H1 (cell line): ENCODE measurements around the gene PLEK. TPM values are rescaled to one million over a fixed set of nuclear protein-coding genes. Genes with fewer than 3 reads are reported as not detected.

ENCODE experiments used
- EGR1 ChIP-seq: IDR thresholded peaks from 2 replicates; pipeline ENCODE4 v1.6.1; 2011; ENCODE audit warnings: low read depth, low read length, borderline replicate concordance
- EP300 ChIP-seq, 2 experiments: IDR thresholded peaks; 1 replicate in 1 of 2; 2 replicates in 1 of 2; pipeline ENCODE4 v1.6.1; 2011 to 2012; ENCODE audit warnings: low read depth in 2 of 2, low read length in 2 of 2, mild to moderate bottlenecking in 2 of 2, borderline replicate concordance in 1 of 2, inconsistent platforms in 1 of 2, moderate library complexity in 1 of 2
- PHF8 ChIP-seq: fragments of 200-600 bp; sonication (generic); conservative IDR thresholded peaks from 2 replicates; pipeline ENCODE4 v1.7.1; 2012; ENCODE audit warnings: low read depth, mild to moderate bottlenecking, inconsistent platforms, low read length, moderate library complexity
- POLR2A ChIP-seq, 2 experiments: IDR thresholded peaks; 1 replicate in 1 of 2; 2 replicates in 1 of 2; pipeline ENCODE4 v1.6.1; 2011; ENCODE audit warnings: low read depth in 2 of 2, low read length in 2 of 2, mild to moderate bottlenecking in 2 of 2; ENCODE audit errors: control extremely low read depth in 1 of 2
- SRF ChIP-seq: IDR thresholded peaks from 2 replicates; pipeline ENCODE4 v1.6.1; 2011; ENCODE audit warnings: mild to moderate bottlenecking, low read depth, low read length, moderate library complexity
- polyA plus RNA-seq, 7 experiments: library from polyadenylated mRNA; depleted of rRNA in 3 of 7; stranded (reverse) in 5 of 7; unstranded in 2 of 7; fragments of >200 nt in 5 of 7; fragments of 200-250 nt in 2 of 7; gene quantifications; 1 replicate in 5 of 7; 2 replicates in 1 of 7; 4 replicates in 1 of 7; pipeline versions ENCODE4 v1.2.1 to v1.2.3, GENCODE V29; 2011 to 2013; ENCODE audit warnings: missing spikeins in 2 of 7, mixed read lengths in 2 of 7
- total RNA-seq: library from RNA; stranded (reverse); fragmentation: NEBNext Ultra II Directional; extraction: Animal tissue kit (Norgen Biotek cat#: 25700); gene quantifications from 2 replicates; pipeline ENCODE4 v1.2.1, GENCODE V29; 2021
- TF ChIP-seq, protein P1 (sequence below): fragments of 300-600 bp; sonication (generic); IDR thresholded peaks from 2 replicates; pipeline ENCODE4 v1.7.1; 2012; ENCODE audit warnings: low read length, moderate library complexity, mild to moderate bottlenecking, inconsistent platforms; ENCODE audit not compliant: insufficient replicate concordance

PLEK gene
- total and polyA plus RNA-seq, 2 of the 8 experiments (the other 6 are each of a cell fraction or from before 2014, with no cell fraction given): not detected

DNA sequence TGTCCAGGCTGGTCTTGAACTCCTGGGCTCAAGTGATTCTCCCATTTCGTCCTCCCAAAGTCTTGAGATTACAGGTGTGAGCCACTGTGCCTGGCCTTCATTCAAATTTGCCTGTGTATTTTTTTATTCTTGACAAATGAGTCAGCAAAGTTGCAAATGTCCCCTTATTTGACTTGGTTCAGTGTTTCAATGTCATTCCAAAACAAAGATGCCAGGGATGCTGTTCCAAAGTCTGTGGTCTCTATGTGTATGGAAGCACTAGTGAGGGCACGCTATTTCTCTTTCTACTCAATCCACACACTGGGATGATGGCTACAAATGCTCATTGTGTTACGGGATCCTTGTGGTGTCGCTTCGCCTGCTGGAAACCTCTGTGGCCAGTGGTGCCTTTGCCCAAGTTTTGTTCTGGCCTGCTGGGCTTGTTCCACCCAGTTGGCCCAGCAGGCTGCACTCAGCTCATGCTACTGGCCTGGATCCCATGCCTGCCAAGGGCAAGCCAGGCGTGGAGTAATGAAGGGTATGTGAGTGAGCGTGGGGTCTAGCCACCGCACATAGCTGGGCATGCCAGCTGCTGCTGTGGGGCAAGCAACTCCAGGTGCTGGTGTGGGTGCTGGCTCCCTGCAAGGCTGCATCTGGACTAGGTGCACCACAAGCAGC is 66.4 kb downstream of the PLEK start (continued):
- TF ChIP-seq, protein P1, sequence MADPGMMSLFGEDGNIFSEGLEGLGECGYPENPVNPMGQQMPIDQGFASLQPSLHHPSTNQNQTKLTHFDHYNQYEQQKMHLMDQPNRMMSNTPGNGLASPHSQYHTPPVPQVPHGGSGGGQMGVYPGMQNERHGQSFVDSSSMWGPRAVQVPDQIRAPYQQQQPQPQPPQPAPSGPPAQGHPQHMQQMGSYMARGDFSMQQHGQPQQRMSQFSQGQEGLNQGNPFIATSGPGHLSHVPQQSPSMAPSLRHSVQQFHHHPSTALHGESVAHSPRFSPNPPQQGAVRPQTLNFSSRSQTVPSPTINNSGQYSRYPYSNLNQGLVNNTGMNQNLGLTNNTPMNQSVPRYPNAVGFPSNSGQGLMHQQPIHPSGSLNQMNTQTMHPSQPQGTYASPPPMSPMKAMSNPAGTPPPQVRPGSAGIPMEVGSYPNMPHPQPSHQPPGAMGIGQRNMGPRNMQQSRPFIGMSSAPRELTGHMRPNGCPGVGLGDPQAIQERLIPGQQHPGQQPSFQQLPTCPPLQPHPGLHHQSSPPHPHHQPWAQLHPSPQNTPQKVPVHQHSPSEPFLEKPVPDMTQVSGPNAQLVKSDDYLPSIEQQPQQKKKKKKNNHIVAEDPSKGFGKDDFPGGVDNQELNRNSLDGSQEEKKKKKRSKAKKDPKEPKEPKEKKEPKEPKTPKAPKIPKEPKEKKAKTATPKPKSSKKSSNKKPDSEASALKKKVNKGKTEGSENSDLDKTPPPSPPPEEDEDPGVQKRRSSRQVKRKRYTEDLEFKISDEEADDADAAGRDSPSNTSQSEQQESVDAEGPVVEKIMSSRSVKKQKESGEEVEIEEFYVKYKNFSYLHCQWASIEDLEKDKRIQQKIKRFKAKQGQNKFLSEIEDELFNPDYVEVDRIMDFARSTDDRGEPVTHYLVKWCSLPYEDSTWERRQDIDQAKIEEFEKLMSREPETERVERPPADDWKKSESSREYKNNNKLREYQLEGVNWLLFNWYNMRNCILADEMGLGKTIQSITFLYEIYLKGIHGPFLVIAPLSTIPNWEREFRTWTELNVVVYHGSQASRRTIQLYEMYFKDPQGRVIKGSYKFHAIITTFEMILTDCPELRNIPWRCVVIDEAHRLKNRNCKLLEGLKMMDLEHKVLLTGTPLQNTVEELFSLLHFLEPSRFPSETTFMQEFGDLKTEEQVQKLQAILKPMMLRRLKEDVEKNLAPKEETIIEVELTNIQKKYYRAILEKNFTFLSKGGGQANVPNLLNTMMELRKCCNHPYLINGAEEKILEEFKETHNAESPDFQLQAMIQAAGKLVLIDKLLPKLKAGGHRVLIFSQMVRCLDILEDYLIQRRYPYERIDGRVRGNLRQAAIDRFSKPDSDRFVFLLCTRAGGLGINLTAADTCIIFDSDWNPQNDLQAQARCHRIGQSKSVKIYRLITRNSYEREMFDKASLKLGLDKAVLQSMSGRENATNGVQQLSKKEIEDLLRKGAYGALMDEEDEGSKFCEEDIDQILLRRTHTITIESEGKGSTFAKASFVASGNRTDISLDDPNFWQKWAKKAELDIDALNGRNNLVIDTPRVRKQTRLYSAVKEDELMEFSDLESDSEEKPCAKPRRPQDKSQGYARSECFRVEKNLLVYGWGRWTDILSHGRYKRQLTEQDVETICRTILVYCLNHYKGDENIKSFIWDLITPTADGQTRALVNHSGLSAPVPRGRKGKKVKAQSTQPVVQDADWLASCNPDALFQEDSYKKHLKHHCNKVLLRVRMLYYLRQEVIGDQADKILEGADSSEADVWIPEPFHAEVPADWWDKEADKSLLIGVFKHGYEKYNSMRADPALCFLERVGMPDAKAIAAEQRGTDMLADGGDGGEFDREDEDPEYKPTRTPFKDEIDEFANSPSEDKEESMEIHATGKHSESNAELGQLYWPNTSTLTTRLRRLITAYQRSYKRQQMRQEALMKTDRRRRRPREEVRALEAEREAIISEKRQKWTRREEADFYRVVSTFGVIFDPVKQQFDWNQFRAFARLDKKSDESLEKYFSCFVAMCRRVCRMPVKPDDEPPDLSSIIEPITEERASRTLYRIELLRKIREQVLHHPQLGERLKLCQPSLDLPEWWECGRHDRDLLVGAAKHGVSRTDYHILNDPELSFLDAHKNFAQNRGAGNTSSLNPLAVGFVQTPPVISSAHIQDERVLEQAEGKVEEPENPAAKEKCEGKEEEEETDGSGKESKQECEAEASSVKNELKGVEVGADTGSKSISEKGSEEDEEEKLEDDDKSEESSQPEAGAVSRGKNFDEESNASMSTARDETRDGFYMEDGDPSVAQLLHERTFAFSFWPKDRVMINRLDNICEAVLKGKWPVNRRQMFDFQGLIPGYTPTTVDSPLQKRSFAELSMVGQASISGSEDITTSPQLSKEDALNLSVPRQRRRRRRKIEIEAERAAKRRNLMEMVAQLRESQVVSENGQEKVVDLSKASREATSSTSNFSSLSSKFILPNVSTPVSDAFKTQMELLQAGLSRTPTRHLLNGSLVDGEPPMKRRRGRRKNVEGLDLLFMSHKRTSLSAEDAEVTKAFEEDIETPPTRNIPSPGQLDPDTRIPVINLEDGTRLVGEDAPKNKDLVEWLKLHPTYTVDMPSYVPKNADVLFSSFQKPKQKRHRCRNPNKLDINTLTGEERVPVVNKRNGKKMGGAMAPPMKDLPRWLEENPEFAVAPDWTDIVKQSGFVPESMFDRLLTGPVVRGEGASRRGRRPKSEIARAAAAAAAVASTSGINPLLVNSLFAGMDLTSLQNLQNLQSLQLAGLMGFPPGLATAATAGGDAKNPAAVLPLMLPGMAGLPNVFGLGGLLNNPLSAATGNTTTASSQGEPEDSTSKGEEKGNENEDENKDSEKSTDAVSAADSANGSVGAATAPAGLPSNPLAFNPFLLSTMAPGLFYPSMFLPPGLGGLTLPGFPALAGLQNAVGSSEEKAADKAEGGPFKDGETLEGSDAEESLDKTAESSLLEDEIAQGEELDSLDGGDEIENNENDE: no peak
- TF ChIP-seq SRF: no peak
- no peak for TF ChIP-seq EGR1
- no peak for TF ChIP-seq POLR2A (IDR thresholded peaks at IDR 0.05; ENCODE audit: control extremely low read depth in 1 of 2, low read depth in 2 of 2, low read length in 2 of 2)
- TF ChIP-seq EP300 (IDR thresholded peaks at IDR 0.05; ENCODE audit: borderline replicate concordance in 1 of 2, low read depth in 2 of 2, low read length in 2 of 2): no peak
- no peak for TF ChIP-seq PHF8
